Suprapubic skin (tissue), 4 donors: ENCODE data around the gene ST6GALNAC4. TPM values are rescaled to one million over a fixed set of nuclear protein-coding genes. Genes with fewer than 3 reads are reported as not detected.
A peak's percentile ranks its signal among the peaks of the same experiment; 100 is the strongest.

Experiments used
- DNase-seq, 2 donors: peaks; one replicate each; pipeline ENCODE4 v3.0.0-alpha.2; 2019; ENCODE audit warnings: low spot score in 2 of 2
- H3K27ac ChIP-seq: fragments of 200-600 bp; sonication (generic); one replicate; pipeline ENCODE4 v1.5.1; 2019
- H3K27me3 ChIP-seq: fragments of 200-600 bp; sonication (generic); one replicate; pipeline ENCODE4 v1.5.1; 2019
- H3K36me3 ChIP-seq: fragments of 200-600 bp; sonication (generic); one replicate; pipeline ENCODE4 v1.5.1; 2019
- H3K4me1 ChIP-seq: fragments of 200-600 bp; sonication (generic); one replicate; pipeline ENCODE4 v1.5.1; 2019
- H3K4me3 ChIP-seq: fragments of 200-600 bp; sonication (generic); one replicate; pipeline ENCODE4 v1.5.1; 2019; ENCODE audit warnings: mild to moderate bottlenecking
- H3K9me3 ChIP-seq: fragments of 200-600 bp; sonication (generic); one replicate; pipeline ENCODE4 v1.5.1; 2019
- EP300 ChIP-seq: sonication (generic); formaldehyde crosslinking; IDR thresholded peaks from one replicate; pipeline ENCODE4 v1.6.1; 2017; ENCODE audit warnings: antibody characterized with exemption
- POLR2A ChIP-seq, 2 donors: fragments of 450-650 bp; IDR thresholded peaks; one replicate each; pipeline ENCODE4 v1.6.1; 2017; ENCODE audit warnings: antibody characterized with exemption in 2 of 2, mild to moderate bottlenecking in 2 of 2, moderate library complexity in 2 of 2
- POLR2AphosphoS5 ChIP-seq, 3 donors: sonication (generic); formaldehyde crosslinking; IDR thresholded peaks; one replicate each; pipeline ENCODE4 v1.6.1; 2017; ENCODE audit warnings: antibody characterized with exemption in 3 of 3
- WGBS: methylation state at CpG from one replicate; pipeline ENCODE4 v1.1.5; 2018; 5-methylcytosine and 5-hydroxymethylcytosine counted together
- total RNA-seq, 4 donors: library from RNA; depleted of rRNA; stranded (reverse); fragments of >200 nt; gene quantifications; one replicate each; pipeline ENCODE4 v1.1.0, GENCODE V29; 2016
- TF ChIP-seq, protein P1 (sequence below), 2 donors: fragments of 200-600 bp in 1 of 2; fragments of 450-650 bp in 1 of 2; sonication (generic) in 1 of 2; IDR thresholded peaks; one replicate each; pipeline ENCODE4 v1.5.1; 2016 to 2019; ENCODE audit warnings: antibody characterized with exemption in 2 of 2, mild to moderate bottlenecking in 1 of 2, moderate library complexity in 1 of 2

The ST6GALNAC4 gene
- total RNA-seq, 4 donors from 2014 or later, result 14.6 to 25.2 (median 20.2) TPM

DNA sequence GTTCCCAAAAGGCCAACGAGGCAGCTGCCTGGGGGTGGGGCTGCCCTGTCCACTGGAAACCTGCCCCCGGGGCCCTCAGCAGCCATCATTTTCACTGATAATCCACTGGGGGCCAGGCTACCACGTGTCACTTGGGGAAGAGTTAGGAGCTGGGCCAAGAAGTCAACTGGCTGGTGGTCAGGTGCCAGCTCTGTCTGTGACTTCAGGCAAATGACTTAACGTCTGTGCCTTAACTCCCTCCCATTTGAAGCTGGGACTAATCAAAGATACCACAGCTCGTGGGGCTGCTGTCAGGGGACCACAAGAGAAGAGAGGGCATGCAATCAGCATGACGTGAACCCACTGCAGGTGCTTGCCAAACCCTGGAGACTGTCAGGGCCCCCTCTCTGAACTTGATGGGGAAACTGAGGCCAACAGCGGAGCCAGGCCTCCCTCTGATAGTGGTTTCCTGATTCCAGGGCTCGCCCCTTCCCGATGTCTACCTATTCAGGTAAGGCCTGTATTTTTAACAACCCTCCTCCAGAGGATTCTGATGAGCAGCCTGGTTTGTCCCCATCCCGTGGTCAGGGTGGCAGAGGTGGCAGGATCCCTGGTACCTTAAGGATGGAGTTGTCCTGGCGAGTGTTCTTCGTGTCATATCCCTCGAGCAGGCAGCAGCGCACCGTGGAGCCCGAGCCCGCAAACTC is 33.1 kb upstream of the ST6GALNAC4 start:
- TF ChIP-seq EP300, result no peak
- TF ChIP-seq POLR2AphosphoS5 (IDR thresholded peaks at IDR 0.05), result no peak
- TF ChIP-seq POLR2A (IDR thresholded peaks at IDR 0.05), result no peak
- TF ChIP-seq, protein P1, sequence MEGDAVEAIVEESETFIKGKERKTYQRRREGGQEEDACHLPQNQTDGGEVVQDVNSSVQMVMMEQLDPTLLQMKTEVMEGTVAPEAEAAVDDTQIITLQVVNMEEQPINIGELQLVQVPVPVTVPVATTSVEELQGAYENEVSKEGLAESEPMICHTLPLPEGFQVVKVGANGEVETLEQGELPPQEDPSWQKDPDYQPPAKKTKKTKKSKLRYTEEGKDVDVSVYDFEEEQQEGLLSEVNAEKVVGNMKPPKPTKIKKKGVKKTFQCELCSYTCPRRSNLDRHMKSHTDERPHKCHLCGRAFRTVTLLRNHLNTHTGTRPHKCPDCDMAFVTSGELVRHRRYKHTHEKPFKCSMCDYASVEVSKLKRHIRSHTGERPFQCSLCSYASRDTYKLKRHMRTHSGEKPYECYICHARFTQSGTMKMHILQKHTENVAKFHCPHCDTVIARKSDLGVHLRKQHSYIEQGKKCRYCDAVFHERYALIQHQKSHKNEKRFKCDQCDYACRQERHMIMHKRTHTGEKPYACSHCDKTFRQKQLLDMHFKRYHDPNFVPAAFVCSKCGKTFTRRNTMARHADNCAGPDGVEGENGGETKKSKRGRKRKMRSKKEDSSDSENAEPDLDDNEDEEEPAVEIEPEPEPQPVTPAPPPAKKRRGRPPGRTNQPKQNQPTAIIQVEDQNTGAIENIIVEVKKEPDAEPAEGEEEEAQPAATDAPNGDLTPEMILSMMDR (IDR thresholded peaks at IDR 0.05), result no peak
- no peak for DNase-seq
- peaks cover 50% of the 10 kb centered on the region for H3K4me1 ChIP-seq
- H3K36me3 ChIP-seq, result peaks cover 32% of the 10 kb centered on the region
- no peaks in the 10 kb centered on the region for H3K27me3 ChIP-seq
- H3K9me3 ChIP-seq, result no peaks in the 10 kb centered on the region
- H3K27ac ChIP-seq, result peak overlapping the region; percentile 77
- no peak overlapping the region for H3K4me3 ChIP-seq
- 64% methylated on average over 15 of the region's 17 CpGs for WGBS

DNA sequence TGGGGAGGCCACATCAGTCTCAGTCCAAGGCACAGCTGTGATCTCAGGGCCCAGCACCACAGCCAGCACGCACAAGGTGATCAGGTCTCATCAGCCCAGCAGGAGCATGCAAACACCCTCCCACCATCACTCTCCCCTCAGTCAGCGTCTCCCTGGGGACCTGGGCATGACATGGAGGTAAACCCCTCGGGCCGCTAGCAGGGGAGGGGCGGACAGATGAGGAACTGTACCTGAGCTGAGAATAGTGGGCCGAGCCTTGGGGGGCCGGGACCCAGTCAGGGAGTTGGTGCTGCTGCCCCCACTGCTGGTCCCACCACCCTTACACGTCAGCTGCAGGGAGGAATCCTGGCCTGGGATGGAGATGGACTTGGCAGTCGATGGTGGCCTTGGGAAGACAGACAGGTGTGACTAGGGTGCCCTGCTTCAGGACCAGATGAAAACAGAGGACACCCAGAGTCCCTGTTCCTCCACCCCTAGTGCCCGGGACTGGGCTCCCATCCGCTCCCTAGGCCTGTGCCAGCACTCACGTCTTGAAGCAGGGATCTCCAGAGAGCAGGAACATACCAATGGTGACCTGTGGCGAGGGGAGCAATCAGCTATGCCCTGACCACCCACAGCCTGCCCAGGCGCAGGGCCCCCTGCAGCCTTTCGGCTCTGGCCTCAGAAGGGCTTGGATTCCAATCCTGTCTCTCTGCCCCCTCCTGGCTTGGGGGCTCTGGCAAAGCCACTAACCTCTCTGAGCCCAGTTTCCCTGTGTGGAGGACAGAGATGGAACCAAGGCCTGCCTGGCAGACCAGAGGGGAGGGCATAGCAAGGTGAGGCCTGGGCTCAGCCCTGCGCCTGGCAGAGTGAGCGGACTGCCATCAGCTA is 31.2 kb upstream of the ST6GALNAC4 start:
- no peaks in the 10 kb centered on the region for H3K27me3 ChIP-seq
- TF ChIP-seq POLR2AphosphoS5 (IDR thresholded peaks at IDR 0.05) (no peak), EP300 (no peak), POLR2A (IDR thresholded peaks at IDR 0.05) (no peak)
- TF ChIP-seq, protein P1 (IDR thresholded peaks at IDR 0.05), result no peak
- no peaks in the 10 kb centered on the region for H3K9me3 ChIP-seq
- 91% methylated on average over 12 of the region's 17 CpGs for WGBS
- no peak overlapping the region for H3K4me3 ChIP-seq
- peaks cover 45% of the 10 kb centered on the region for H3K36me3 ChIP-seq
- H3K4me1 ChIP-seq, result peaks cover 37% of the 10 kb centered on the region
- H3K27ac ChIP-seq, result peak overlapping the region; percentile 51
- no peak for DNase-seq

DNA sequence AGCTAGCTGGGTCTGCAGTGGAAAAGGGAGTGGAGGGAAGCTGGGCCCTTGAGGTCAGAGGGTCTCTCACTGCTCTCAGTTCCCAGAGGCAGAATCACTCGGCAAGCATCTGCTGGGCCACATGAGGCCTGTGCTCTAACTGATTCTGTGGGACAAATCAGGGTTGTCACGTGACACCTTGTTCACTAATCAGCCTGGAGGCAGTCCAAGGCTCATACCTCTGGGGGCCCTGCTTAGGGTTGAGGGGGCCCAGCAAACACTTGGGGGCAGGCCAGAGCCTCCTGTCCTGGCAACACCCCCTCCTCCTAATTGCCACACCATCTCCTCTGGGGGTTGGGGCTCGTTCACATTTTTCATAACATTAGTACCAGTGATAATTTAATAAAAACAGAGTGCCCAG is 29.9 kb upstream of the ST6GALNAC4 start:
- H3K27ac ChIP-seq, result no peak overlapping the region

DNA sequence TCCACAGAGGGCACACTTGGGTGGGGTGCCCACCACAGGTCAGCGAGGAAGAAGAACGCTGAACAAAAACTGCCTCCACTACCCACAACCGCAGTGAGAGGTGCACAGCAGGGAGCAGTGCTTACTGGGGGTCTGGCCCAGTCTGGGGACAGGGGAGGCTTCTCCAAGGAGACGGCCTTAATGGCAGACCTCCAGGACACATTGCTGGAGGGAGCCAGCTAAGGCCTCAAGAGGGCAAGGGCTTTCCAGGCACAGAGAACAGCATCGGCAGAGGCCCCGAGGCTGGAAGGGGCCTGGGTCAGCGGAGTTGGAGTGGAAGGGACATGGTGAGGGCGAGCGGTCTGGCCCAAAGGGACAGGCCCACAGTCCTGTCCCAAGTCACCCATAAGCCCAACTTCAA is 29.1 kb upstream of the ST6GALNAC4 start:
- no peak overlapping the region for H3K4me3 ChIP-seq
- no peaks in the 10 kb centered on the region for H3K9me3 ChIP-seq
- 90% methylated on average over 9 of the region's 9 CpGs for WGBS
- TF ChIP-seq, protein P1 (IDR thresholded peaks at IDR 0.05), result no peak
- no peak for TF ChIP-seq POLR2A (IDR thresholded peaks at IDR 0.05)
- TF ChIP-seq EP300, result no peak
- TF ChIP-seq POLR2AphosphoS5 (IDR thresholded peaks at IDR 0.05), result no peak
- H3K4me1 ChIP-seq, result peaks cover 34% of the 10 kb centered on the region
- no peak for DNase-seq
- H3K27ac ChIP-seq, result no peak overlapping the region
- peaks cover 62% of the 10 kb centered on the region for H3K36me3 ChIP-seq
- no peaks in the 10 kb centered on the region for H3K27me3 ChIP-seq

More for the DNA sequence above, 29.9 kb upstream of the ST6GALNAC4 start:
- TF ChIP-seq EP300 (no peak), POLR2A (IDR thresholded peaks at IDR 0.05) (no peak), POLR2AphosphoS5 (IDR thresholded peaks at IDR 0.05) (no peak)
- TF ChIP-seq, protein P1 (IDR thresholded peaks at IDR 0.05), result no peak
- Histone ChIP-seq H3K27me3 (no peaks in the 10 kb centered on the region), H3K4me3 (no peak overlapping the region), H3K36me3 (peaks cover 58% of the 10 kb centered on the region), H3K4me1 (peaks cover 38% of the 10 kb centered on the region), H3K9me3 (no peaks in the 10 kb centered on the region)
- WGBS, result 52% methylated on average over 3 of the region's 3 CpGs
- DNase-seq, result no peak

DNA sequence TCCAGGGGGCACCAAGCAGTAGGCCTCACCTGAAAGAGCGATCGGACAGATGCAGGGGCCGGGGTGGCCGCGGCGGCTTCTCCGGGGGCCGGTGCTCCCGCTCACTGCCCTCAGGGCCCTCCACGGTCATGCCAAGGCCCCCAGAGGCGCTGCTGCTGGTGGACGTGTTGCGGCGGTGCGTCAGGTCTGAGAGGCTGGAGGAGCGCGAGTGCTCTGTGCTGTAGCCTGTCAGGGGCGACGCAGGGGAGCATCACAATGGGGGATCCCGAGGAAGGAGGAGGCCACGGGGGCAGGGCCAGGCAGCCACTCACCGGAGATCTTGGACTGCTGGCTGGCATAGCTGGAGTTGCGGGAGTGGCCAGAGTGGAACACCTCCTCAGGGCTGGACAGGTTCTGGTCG is 28.5 kb upstream of the ST6GALNAC4 start:
- H3K27ac ChIP-seq, result no peak overlapping the region

More for the DNA sequence above, 28.5 kb upstream of the ST6GALNAC4 start:
- no peaks in the 10 kb centered on the region for H3K9me3 ChIP-seq
- TF ChIP-seq POLR2A (IDR thresholded peaks at IDR 0.05), result no peak
- TF ChIP-seq, protein P1 (IDR thresholded peaks at IDR 0.05), result no peak
- no peak for TF ChIP-seq POLR2AphosphoS5 (IDR thresholded peaks at IDR 0.05)
- no peak for TF ChIP-seq EP300
- no peak overlapping the region for H3K4me3 ChIP-seq
- H3K27me3 ChIP-seq, result no peaks in the 10 kb centered on the region
- WGBS, result 83% methylated on average over 20 of the region's 24 CpGs
- peaks cover 28% of the 10 kb centered on the region for H3K4me1 ChIP-seq
- H3K36me3 ChIP-seq, result peaks cover 62% of the 10 kb centered on the region
- no peak for DNase-seq
